NT2/D1 (cell line): ENCODE results near the gene SRSF3.
"Not testable (repeated sequence)": the region's sequence is repeated elsewhere in the genome, so short reads cannot be mapped to it uniquely, and the experiment has no call there.

Experiments
- SUZ12 ChIP-seq: IDR thresholded peaks from 2 replicates; pipeline ENCODE4 v1.6.1; 2011; ENCODE audit not compliant: insufficient read length, insufficient read depth; ENCODE audit errors: extremely low read depth
- YY1 ChIP-seq: IDR thresholded peaks from 2 replicates; pipeline ENCODE4 v1.6.1; 2011; ENCODE audit not compliant: insufficient read length, insufficient read depth
- ZNF274 ChIP-seq: IDR thresholded peaks from 2 replicates; pipeline ENCODE4 v1.6.1; 2011; ENCODE audit warnings: mild to moderate bottlenecking, low read depth, low read length

GRCh38 chr6:36601818-36602217 is 7.7 kb downstream of the SRSF3 start:
- TF ChIP-seq ZNF274, SUZ12, YY1: not testable (repeated sequence)
